ENCODE results near the gene OSBP2.

GRCh38 chr22:30647536-30647935 is 47.1 kb upstream of the OSBP2 start:
- TF ChIP-seq CTCF (IDR thresholded peaks at IDR 0.05): no peak
- TF ChIP-seq ZFX (IDR thresholded peaks at IDR 0.05; ENCODE audit: borderline replicate concordance): no peak

Data from 22Rv1 (cell line).